HTERT RPE-1 (cell line): ENCODE measurements around the gene SLC24A4.

Experiments used
- in situ Hi-C: fragments of 300-500 bp; cut with MboI; formaldehyde crosslinking; loops from 4 replicates; pipeline ENCODE4 v1.14.3; 2020; ENCODE audit warnings: low sequenced_read_pairs

SLC24A4 gene

GRCh38 chr14:92495027-92495426 lies 172.1 kb downstream of the SLC24A4 start:
- in situ Hi-C loops: no loop called here

DNA sequence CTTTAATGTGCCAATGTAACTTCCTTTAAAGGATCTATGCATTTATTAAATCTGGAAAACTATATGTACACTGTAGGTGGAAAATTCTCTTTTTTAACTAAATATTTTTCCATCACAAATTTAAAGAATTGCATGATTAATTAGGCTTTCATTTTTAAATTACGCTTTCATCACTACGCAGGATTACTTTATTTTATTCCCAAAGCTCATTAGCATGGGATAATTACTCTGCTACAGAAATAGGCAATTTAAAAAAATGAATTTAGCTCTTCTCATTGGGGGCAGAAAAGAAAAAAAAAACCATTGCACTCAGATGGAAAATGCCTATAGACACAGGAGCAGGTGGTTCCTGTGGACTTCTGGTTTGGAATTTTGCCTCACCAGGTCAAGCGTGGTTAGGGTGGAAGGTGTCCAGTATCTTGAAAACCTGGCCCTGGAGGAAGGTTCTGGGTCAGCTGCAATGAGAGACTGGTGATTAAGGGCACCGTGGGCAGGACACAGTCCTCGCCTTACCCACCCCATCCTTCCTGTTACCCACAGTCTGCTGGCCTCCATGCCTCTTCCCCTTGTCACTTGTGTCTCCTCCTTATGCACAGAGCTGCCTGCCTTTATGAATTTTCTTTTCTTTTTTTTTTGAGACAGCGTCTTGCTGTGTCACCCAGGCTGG lies 173.4 kb downstream of the SLC24A4 start:
- in situ Hi-C loops: no loop called here

DNA sequence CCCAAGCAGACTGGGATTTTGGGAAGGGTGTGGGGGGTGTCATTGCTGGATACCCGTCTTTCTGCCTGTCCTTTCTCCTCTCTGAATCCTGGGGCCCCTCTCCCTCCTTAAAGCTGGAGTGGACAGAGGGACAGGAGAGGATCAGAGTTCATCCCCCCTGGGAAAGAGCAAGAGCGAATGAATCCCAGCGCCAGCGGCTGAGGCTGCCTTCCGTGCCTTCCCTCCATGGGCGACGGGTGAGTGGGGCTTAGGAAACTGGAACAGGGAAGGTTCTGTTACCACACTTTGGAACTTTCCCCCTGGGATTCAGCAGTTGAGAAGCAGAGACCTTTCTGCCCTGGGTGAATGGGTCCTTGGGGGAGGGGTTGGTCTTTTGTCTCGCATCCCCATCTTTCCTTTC lies 174.4 kb downstream of the SLC24A4 start:
- in situ Hi-C loops: no loop called here

- in situ Hi-C loops: no loop called here
Measured at GRCh38 chr14:92499234-92499633, 176.3 kb downstream of the SLC24A4 start.

DNA sequence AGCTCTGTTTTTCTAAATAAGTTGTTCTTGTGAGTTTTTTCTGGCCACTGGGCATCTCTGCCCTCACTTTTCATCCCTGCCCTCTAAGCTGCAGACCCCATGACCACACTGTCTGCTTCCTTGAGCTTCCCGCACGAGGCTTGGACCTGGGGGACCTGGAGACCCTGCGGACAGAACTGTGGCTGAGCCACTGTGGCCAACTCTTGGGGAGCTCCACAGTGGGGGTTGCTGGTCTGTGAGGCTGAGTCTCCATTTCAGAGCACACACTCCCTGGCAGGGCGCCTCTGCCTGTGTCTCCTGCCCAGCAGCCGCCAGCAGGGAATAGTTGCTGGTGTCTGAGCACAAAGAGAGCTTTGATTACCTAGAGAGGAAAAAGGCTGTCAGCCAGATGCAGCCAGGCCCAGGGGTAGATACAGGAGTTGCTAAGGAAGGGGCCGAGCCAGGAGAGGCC lies 177.6 kb downstream of the SLC24A4 start:
- in situ Hi-C loops: no loop called here

GRCh38 chr14:92501891-92502351 lies 179.0 kb downstream of the SLC24A4 start:
- in situ Hi-C loops: no loop called here

- in situ Hi-C loops: no loop called here
Measured at GRCh38 chr14:92502541-92503286, 179.7 kb downstream of the SLC24A4 start.

- in situ Hi-C loops: no loop called here
Measured at GRCh38 chr14:92503756-92504491, 181.0 kb downstream of the SLC24A4 start.

- in situ Hi-C loops: no loop called here
Measured at GRCh38 chr14:92505826-92506225, 182.9 kb downstream of the SLC24A4 start.

DNA sequence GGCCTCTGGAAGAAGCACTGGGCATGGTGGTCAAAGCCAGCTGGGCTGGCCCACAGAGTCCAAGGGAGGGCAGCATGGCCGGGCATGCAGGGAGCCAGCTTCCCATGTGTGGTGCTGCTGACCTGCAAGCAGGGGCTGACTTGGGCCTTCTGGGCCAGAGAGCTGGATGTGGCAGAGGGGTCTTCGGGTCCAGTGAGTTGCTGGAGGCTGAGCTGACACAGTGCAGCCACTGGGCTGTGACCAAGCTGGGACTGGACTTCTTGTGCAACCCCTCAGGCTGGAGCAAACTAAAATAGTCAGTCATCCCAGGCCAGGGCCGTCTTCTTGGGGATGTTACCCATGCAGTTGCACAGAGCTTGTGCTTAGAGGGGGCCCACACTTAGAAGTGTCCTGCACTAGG lies 183.3 kb downstream of the SLC24A4 start:
- in situ Hi-C loops: no loop called here

- in situ Hi-C loops: no loop called here
Measured at GRCh38 chr14:92507174-92507768, 184.3 kb downstream of the SLC24A4 start.

- in situ Hi-C loops: no loop called here
Measured at GRCh38 chr14:92510972-92511371, 188.0 kb downstream of the SLC24A4 start.

GRCh38 chr14:92511453-92512238 lies 188.7 kb downstream of the SLC24A4 start:
- in situ Hi-C loops: no loop called here

- in situ Hi-C loops: no loop called here
Measured at GRCh38 chr14:92512807-92513203, 189.8 kb downstream of the SLC24A4 start.

- in situ Hi-C loops: no loop called here
Measured at GRCh38 chr14:92513204-92513965, 190.4 kb downstream of the SLC24A4 start, which contains the start of gene RIN3. Gene RIN3 (plus strand): TSS chr14:92513781. CDS start chr14:92513933, 152 bp downstream.

DNA sequence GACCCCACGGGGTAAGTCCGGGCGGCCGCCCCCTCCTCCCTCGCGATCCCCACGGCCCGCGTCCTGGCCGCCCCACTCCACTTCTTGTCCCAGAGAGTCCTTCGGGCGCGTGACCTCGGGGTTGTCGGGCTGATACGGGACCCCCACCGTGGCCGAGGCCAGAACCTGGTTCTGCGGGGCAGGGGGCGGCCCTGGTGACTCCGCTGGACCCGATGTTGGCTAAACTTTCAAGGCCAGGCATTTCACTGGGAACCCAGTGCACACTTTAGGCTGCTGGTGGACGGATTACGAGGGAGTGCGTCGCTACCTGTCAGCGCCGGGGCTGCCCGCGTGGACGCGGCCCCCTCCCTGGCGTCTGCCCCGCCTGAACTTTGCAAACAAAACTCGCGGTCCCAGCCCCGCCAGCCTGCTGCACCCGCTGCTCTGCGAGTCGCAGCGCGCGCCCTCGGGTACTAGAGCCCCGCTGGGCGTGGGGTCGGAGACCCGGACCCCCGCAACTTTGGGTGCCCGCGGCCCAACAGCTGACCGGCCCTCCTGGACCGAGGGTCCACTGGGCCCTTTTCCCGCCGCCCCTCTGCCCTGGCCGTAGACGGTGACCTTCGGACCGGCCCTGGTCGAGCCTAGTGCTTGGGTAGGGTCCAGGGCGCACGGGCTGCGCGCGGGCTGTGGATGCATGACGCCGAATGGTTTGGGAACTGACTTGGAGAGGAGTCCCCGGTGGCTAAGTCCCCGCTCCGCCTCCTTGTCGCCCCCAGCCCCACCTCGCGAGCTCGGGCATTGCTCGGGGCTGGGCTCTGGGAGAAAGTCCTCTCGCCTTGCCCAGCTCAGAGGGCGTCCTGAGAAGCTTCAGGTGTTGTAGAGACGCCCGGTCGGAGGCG lies 191.2 kb downstream of the SLC24A4 start:
- in situ Hi-C loops: no loop called here

DNA sequence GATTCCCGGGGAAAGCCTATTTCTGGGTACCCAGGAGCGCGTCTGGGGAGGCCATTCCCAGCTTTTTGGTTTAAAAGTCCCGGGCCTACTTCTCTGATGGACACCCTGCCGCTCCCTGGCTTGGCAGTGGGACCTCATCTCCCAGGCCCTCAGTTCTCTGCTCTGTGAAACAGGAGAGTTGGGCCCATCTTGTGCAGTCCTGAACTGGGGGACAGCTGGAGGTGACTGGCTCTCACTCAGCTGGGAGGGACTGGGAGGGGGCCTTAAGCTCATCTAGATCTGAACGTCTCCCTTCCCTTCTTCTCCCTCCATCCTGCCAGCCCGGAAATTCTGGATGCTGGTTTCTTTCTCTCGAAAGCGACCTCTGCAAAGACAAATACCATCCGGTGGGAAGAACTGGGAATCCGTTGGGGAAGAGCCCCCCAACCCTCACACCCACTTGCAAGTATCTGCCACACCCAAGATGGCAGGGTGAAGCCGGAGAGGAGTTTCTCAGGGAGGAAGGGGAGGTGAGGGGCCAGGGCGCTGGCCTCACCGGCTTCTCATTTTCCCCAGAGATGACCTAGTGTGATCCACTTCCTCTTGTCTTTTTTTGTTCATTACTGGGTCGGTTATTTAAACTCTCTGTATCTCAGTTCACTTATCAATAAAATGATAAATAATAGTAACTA lies 192.0 kb downstream of the SLC24A4 start:
- in situ Hi-C loops: no loop called here
